A549 (cell line): ENCODE measurements around the gene NOSTRIN. TPM values are rescaled to one million over a fixed set of nuclear protein-coding genes. Genes with fewer than 3 reads are reported as not detected.
"Not testable (repeated sequence)": the region's sequence is repeated elsewhere in the genome, so short reads cannot be mapped to it uniquely, and the experiment has no call there.

Experiments
- ATAC-seq, 2 experiments: fragments of 200-7000 bp in 1 of 2; fragments of >200 bp in 1 of 2; cut with Nextera tagmentation in 1 of 2; cut with Tn5 transposase in 1 of 2; 3 replicates each; pipeline versions ENCODE4 v1.8.0 to v1.9.1; 2018 to 2020; ENCODE audit warnings: mild to moderate bottlenecking in 1 of 2, moderate library complexity in 1 of 2
- CTCF ChIA-PET: fragments of 300-600 bp; sonication (Branson Sonifier 250); formaldehyde crosslinking; extraction: SDS; loops from one replicate; lab custom pipeline; 2021; ENCODE audit warnings: antibody characterized with exemption, inconsistent platforms; lab: Yijun Ruan, JAX
- POLR2A ChIA-PET: fragments of 350-600 bp; formaldehyde crosslinking; extraction: SDS; loops from one replicate; lab custom pipeline; 2021; ENCODE audit warnings: antibody characterized with exemption, inconsistent platforms; lab: Yijun Ruan, JAX
- DNase-seq, 2 experiments: peaks; one replicate each; pipeline versions ENCODE4 v3.0.0 to v3.0.0-alpha.2; 2011 to 2016; ENCODE audit warnings: low read depth in 1 of 2, low spot score in 1 of 2
- FAIRE-seq: peaks from 2 replicates; lab custom pipeline; 2011; peaks lifted over from hg19 to GRCh38; lab: Jason Lieb, UNC
- H3K27ac ChIP-seq, 2 experiments: fragments of >200 bp; sonication (Bioruptor Twin); formaldehyde crosslinking; 3 replicates each; pipeline ENCODE4 v1.5.1; 2016 to 2017
- H3K4me1 ChIP-seq: fragments of >200 bp; sonication (Bioruptor Twin); formaldehyde crosslinking; 3 replicates; pipeline ENCODE4 v1.6.1; 2016
- H3K4me2 ChIP-seq: fragments of >200 bp; sonication (Bioruptor Twin); formaldehyde crosslinking; 3 replicates; pipeline ENCODE4 v1.6.1; 2016
- H3K4me3 ChIP-seq: fragments of >200 bp; sonication (Bioruptor Twin); formaldehyde crosslinking; 3 replicates; pipeline ENCODE4 v1.5.1; 2016
- H3K9me3 ChIP-seq: fragments of >200 bp; sonication (Bioruptor Twin); formaldehyde crosslinking; 3 replicates; pipeline ENCODE4 v1.6.1; 2016
- BHLHE40 ChIP-seq: IDR thresholded peaks from 2 replicates; pipeline ENCODE4 v1.6.1; 2012; ENCODE audit warnings: low read depth, low read length, inconsistent platforms
- CEBPB ChIP-seq, 2 experiments: fragments of >200 bp in 1 of 2; sonication (Bioruptor Twin) in 1 of 2; formaldehyde crosslinking in 1 of 2; IDR thresholded peaks; 2 replicates each; pipeline ENCODE4 v1.6.1; 2012 to 2016
- CTCF ChIP-seq: fragments of >200 bp; sonication (Bioruptor Twin); formaldehyde crosslinking; IDR thresholded peaks from 3 replicates; pipeline ENCODE4 v1.5.1; 2016
- EHF ChIP-seq: fragments of 250-450 bp; sonication (Bioruptor Pico); IDR thresholded peaks from 2 replicates; pipeline ENCODE4 v1.5.0; 2020; ENCODE audit warnings: mild to moderate bottlenecking
- EHMT2 ChIP-seq: fragments of 200-600 bp; sonication (generic); IDR thresholded peaks from 2 replicates; pipeline ENCODE4 v1.6.1; 2016; ENCODE audit warnings: antibody characterized with exemption, low read depth, mild to moderate bottlenecking, moderate library complexity
- ELK1 ChIP-seq: fragments of 150-350 bp; IDR thresholded peaks from 2 replicates; pipeline ENCODE4 v1.6.1; 2014; ENCODE audit warnings: low read depth, mild to moderate bottlenecking, low read length
- EP300 ChIP-seq, 2 experiments: fragments of >200 bp; sonication (Bioruptor Twin); formaldehyde crosslinking; IDR thresholded peaks; 2 replicates in 1 of 2; 3 replicates in 1 of 2; pipeline ENCODE4 v1.6.1; 2016 to 2017
- FOSB ChIP-seq: fragments of 250-450 bp; sonication (Bioruptor Pico); IDR thresholded peaks from 2 replicates; pipeline ENCODE4 v1.5.0; 2020; ENCODE audit warnings: mild to moderate bottlenecking, moderate library complexity
- FOSL2 ChIP-seq, 2 experiments: fragments of 450-650 bp in 1 of 2; fragments of >200 bp in 1 of 2; sonication (Bioruptor Twin) in 1 of 2; formaldehyde crosslinking; IDR thresholded peaks; 2 replicates each; pipeline versions ENCODE4 v1.5.0 to v1.6.1; 2016 to 2020; ENCODE audit warnings: mild to moderate bottlenecking in 1 of 2, moderate library complexity in 1 of 2
- FOXS1 ChIP-seq: fragments of 250-450 bp; sonication (Bioruptor Pico); IDR thresholded peaks from 2 replicates; pipeline ENCODE4 v1.5.0; 2020; ENCODE audit warnings: mild to moderate bottlenecking, moderate library complexity
- HES2 ChIP-seq: fragments of >200 bp; sonication (Bioruptor Twin); formaldehyde crosslinking; IDR thresholded peaks from 2 replicates; pipeline ENCODE4 v1.6.1; 2016
- HOXB5 ChIP-seq: fragments of 250-450 bp; sonication (Bioruptor Pico); IDR thresholded peaks from 2 replicates; pipeline ENCODE4 v1.5.0; 2020; ENCODE audit warnings: mild to moderate bottlenecking, moderate library complexity
- KDM1A ChIP-seq: fragments of 200-600 bp; sonication (generic); IDR thresholded peaks from 2 replicates; pipeline ENCODE4 v1.6.1; 2016; ENCODE audit warnings: low read depth, mild to moderate bottlenecking
- MAZ ChIP-seq: fragments of 150-350 bp; IDR thresholded peaks from 2 replicates; pipeline ENCODE4 v1.6.1; 2014; ENCODE audit warnings: antibody characterized with exemption, low read depth, low read length, borderline replicate concordance
- MYC ChIP-seq: IDR thresholded peaks from 2 replicates; pipeline ENCODE4 v1.6.1; 2012; ENCODE audit warnings: mild to moderate bottlenecking, inconsistent platforms, low read length, improper control_type of control experiment, borderline replicate concordance
- NFE2L2 ChIP-seq: fragments of 150-350 bp; conservative IDR thresholded peaks from 2 replicates; pipeline ENCODE4 v1.6.1; 2014; ENCODE audit warnings: low read length
- NR3C1 ChIP-seq: fragments of >200 bp; sonication (Bioruptor Twin); formaldehyde crosslinking; IDR thresholded peaks from 3 replicates; pipeline ENCODE4 v1.6.1; 2017
- POLR2A ChIP-seq: IDR thresholded peaks from 2 replicates; pipeline ENCODE4 v1.6.1; 2012; ENCODE audit warnings: mild to moderate bottlenecking, low read length
- RAD21 ChIP-seq, 2 experiments: fragments of >200 bp in 1 of 2; sonication (Bioruptor Twin) in 1 of 2; formaldehyde crosslinking in 1 of 2; IDR thresholded peaks in 1 of 2; conservative IDR thresholded peaks in 1 of 2; 2 replicates in 1 of 2; 3 replicates in 1 of 2; pipeline ENCODE4 v1.6.1; 2012 to 2018; ENCODE audit warnings: inconsistent platforms in 1 of 2
- RARB ChIP-seq: fragments of 250-450 bp; sonication (Bioruptor Pico); IDR thresholded peaks from 2 replicates; pipeline ENCODE4 v1.8.0; 2021; ENCODE audit warnings: mild to moderate bottlenecking, moderate library complexity
- RCOR1 ChIP-seq: fragments of 150-350 bp; IDR thresholded peaks from 2 replicates; pipeline ENCODE4 v1.6.1; 2014; ENCODE audit warnings: antibody characterized with exemption, low read length, low read depth
- RFX5 ChIP-seq: fragments of 450-650 bp; IDR thresholded peaks from 2 replicates; pipeline ENCODE4 v1.7.1; 2014; ENCODE audit warnings: antibody characterized with exemption, mild to moderate bottlenecking, moderate library complexity
- SMC3 ChIP-seq: fragments of >200 bp; sonication (Bioruptor Twin); formaldehyde crosslinking; IDR thresholded peaks from 3 replicates; pipeline ENCODE4 v1.6.1; 2018; ENCODE audit warnings: inconsistent platforms
- TP53 ChIP-seq: fragments of 250-450 bp; sonication (Bioruptor Pico); IDR thresholded peaks from 2 replicates; pipeline ENCODE4 v1.5.0; 2021; ENCODE audit warnings: mild to moderate bottlenecking, moderate library complexity
- ZFP36 ChIP-seq: fragments of 450-650 bp; IDR thresholded peaks from 2 replicates; pipeline ENCODE4 v1.6.1; 2014; ENCODE audit warnings: borderline replicate concordance; ENCODE audit not compliant: partially characterized antibody
- WGBS: methylation state at CpG from one replicate; pipeline ENCODE4 v1.1.6; 2017; ENCODE audit errors: missing lambda C conversion rate; 5-methylcytosine and 5-hydroxymethylcytosine counted together
- polyA plus RNA-seq, 4 experiments: library from polyadenylated mRNA; depleted of rRNA in 3 of 4; stranded (reverse); fragments of >200 nt; fragmentation: RNase III in 1 of 4; extraction: RNeasy Plus Mini Kit Qiagen cat#74134 plus additional on column Dnase treatment in 1 of 4; gene quantifications; 2 replicates in 3 of 4; 3 replicates in 1 of 4; pipeline ENCODE4 v1.2.3, GENCODE V29; 2011 to 2017
- TF ChIP-seq, protein P1 (sequence below): IDR thresholded peaks from 2 replicates; pipeline ENCODE4 v1.6.1; 2012
- TF ChIP-seq, protein P2 (sequence below): IDR thresholded peaks from 2 replicates; pipeline ENCODE4 v1.6.1; 2012
- TF ChIP-seq, protein P3 (sequence below): fragments of >200 bp; sonication (Bioruptor Twin); formaldehyde crosslinking; IDR thresholded peaks from 3 replicates; pipeline ENCODE4 v1.6.1; 2016

Gene NOSTRIN
- polyA plus RNA-seq, 2 of the 4 experiments (the other 2 are of a cell fraction): 2.5 to 11.7 TPM

- TF ChIP-seq CEBPB (IDR thresholded peaks at IDR 0.05): no peak
- no peak for TF ChIP-seq FOSL2 (IDR thresholded peaks at IDR 0.05)
- no peak for TF ChIP-seq FOSL2 (CRISPR knock-in tag; IDR thresholded peaks at IDR 0.05)
- no peak for TF ChIP-seq EHF
- TF ChIP-seq, protein P1, sequence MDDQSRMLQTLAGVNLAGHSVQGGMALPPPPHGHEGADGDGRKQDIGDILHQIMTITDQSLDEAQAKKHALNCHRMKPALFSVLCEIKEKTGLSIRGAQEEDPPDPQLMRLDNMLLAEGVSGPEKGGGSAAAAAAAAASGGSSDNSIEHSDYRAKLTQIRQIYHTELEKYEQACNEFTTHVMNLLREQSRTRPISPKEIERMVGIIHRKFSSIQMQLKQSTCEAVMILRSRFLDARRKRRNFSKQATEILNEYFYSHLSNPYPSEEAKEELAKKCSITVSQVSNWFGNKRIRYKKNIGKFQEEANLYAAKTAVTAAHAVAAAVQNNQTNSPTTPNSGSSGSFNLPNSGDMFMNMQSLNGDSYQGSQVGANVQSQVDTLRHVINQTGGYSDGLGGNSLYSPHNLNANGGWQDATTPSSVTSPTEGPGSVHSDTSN: no peak
- no peak for TF ChIP-seq CTCF
- no peak for TF ChIP-seq HOXB5 (CRISPR knock-in tag)
- TF ChIP-seq MYC: no peak
- TF ChIP-seq EHMT2: no peak
- TF ChIP-seq ZFP36: no peak
- no peak for TF ChIP-seq MAZ
- no peak for TF ChIP-seq EP300 (IDR thresholded peaks at IDR 0.05)
- no peak for TF ChIP-seq FOXS1 (CRISPR knock-in tag)
- TF ChIP-seq ELK1: no peak
- no peak for TF ChIP-seq SMC3
- no peak for TF ChIP-seq NFE2L2
- ChIA-PET CTCF (no interaction called here), POLR2A (no interaction called here)
- ATAC-seq (no peak), FAIRE-seq (no peak), DNase-seq (no peak)
- WGBS: 71% methylated on average over 5 of the region's 5 CpGs
- Histone ChIP-seq H3K4me1 (no peaks in the 10 kb centered on the region), H3K9me3 (no peaks in the 10 kb centered on the region), H3K4me2 (no peak overlapping the region), H3K27ac (no peak overlapping the region), H3K4me3 (no peak overlapping the region)
Measured at GRCh38 chr2:168790226-168790902, 12.1 kb upstream of the NOSTRIN start.

- POLR2A ChIA-PET, H3K4me3 ChIP-seq, H3K4me2 ChIP-seq, ATAC-seq, FAIRE-seq, H3K27ac ChIP-seq, CTCF ChIA-PET, H3K9me3 ChIP-seq, H3K4me1 ChIP-seq, DNase-seq: not testable (repeated sequence)
- 80% methylated on average over 2 of the region's 2 CpGs for WGBS
Measured at GRCh38 chr2:168791140-168791539, 11.3 kb upstream of the NOSTRIN start.

DNA sequence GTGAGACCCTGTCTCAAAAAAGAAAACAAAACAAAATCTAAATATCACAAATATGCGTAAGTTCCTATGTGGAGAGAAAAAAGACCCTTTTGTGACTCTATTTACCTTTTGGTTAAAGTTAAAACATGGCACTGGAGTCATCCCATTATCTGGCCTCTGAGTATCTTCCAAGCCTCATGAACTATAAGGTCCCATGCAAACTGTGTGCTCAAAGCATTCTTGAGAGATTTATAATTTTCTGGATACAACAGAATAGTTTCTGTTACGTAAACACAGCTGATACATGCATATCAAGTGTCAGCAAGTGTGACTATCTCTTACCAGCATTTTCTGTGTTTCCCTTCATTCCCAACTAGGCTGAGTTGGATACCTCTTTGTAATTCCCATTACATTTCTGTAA, 8.8 kb upstream of the NOSTRIN start:
- ATAC-seq: no peak
- ChIA-PET CTCF (interaction anchor here (0.6 to 1.0 kb wide), 2 partner anchors 38 to 469 kb away, joined by 4 to 6 read pairs; no protein-coding TSS in a partner anchor), POLR2A (no interaction called here)

More for the DNA sequence above, 8.8 kb upstream of the NOSTRIN start:
- Histone ChIP-seq H3K4me3 (no peak overlapping the region), H3K9me3 (no peaks in the 10 kb centered on the region), H3K27ac (no peak overlapping the region), H3K4me1 (0 out of 3 replicates have a peak, but pooled peaks cover 4% of the 10 kb centered on the region)
- no peak for DNase-seq
- 47% methylated on average over 2 of the region's 2 CpGs for WGBS
- no peak for FAIRE-seq
- no peak for TF ChIP-seq RCOR1
- no peak for TF ChIP-seq NR3C1
- TF ChIP-seq, protein P2, sequence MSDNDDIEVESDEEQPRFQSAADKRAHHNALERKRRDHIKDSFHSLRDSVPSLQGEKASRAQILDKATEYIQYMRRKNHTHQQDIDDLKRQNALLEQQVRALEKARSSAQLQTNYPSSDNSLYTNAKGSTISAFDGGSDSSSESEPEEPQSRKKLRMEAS: no peak
- TF ChIP-seq RAD21 (conservative IDR thresholded peaks at IDR 0.05 in 1 of 2, IDR thresholded peaks at IDR 0.05 in 1 of 2): no peak
- no peak for TF ChIP-seq FOSB (CRISPR knock-in tag)
- TF ChIP-seq TP53: no peak
- TF ChIP-seq BHLHE40: no peak
- no peak for TF ChIP-seq HES2
- TF ChIP-seq FOXS1 (CRISPR knock-in tag): no peak
- no peak for TF ChIP-seq POLR2A
- TF ChIP-seq EP300 (IDR thresholded peaks at IDR 0.05): no peak
- TF ChIP-seq SMC3: no peak
- TF ChIP-seq, protein P3, sequence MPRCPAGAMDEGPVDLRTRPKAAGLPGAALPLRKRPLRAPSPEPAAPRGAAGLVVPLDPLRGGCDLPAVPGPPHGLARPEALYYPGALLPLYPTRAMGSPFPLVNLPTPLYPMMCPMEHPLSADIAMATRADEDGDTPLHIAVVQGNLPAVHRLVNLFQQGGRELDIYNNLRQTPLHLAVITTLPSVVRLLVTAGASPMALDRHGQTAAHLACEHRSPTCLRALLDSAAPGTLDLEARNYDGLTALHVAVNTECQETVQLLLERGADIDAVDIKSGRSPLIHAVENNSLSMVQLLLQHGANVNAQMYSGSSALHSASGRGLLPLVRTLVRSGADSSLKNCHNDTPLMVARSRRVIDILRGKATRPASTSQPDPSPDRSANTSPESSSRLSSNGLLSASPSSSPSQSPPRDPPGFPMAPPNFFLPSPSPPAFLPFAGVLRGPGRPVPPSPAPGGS: no peak
- no peak for TF ChIP-seq RARB (CRISPR knock-in tag)
- TF ChIP-seq KDM1A: no peak
- no peak for TF ChIP-seq RFX5
- TF ChIP-seq MAZ: no peak
- TF ChIP-seq, all 56 proteins: peak for 0
- H3K4me2 ChIP-seq: no peak overlapping the region
